ENCODE results near the gene STX1A. TPM values are rescaled to one million over a fixed set of nuclear protein-coding genes. Genes with fewer than 3 reads are reported as not detected.
A peak's percentile ranks its signal among the peaks of the same experiment; 100 is the strongest.

STX1A gene
- total and polyA plus RNA-seq, 2 of the 13 experiments (the other 11 are each of a cell fraction or from before 2014, with no cell fraction given) = 6.1 to 12.2 TPM

DNA sequence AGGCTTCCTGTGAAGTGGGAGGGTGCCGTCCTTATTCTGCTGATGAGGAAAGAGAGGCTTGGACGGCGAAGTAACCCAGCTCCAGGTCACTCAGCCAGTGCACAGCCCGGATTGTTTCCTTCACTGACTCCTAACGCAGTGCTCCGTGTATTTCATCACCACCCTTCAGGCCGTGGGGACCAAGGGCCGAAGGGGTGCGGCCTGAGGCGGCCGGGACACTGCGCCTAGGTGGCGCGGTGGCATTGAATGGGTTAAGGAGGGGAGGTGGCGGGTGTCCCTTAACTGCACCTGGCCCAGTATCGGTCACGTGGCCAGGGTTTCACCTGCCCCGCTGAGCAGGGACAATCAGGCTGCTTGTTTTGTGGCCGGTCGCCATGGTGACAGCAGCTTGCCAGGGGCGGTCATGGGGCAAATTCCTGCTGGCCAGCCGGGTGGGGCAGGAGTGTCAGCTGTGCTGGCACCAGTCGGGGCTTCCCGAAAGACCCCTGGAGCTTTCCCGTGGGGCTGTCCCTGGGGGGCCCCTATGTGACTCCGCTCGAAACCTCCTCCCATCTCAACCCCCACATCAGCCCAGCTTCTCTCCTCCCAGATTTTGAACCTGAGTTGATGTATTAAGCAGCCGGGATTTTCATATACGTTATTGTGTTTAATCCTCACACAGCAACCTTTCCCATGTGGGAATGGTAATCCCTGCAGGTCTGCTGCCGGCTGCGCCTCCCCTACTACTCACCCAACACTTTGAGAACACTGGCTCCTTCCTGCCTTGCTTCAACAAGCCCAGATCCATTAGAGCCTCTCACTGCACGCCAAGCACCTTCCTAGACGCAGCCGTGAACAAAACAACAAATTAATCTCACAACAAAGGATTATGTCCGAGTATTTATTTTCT is 23.5 kb upstream of the STX1A start (continued):
- TF ChIP-seq, protein P1, sequence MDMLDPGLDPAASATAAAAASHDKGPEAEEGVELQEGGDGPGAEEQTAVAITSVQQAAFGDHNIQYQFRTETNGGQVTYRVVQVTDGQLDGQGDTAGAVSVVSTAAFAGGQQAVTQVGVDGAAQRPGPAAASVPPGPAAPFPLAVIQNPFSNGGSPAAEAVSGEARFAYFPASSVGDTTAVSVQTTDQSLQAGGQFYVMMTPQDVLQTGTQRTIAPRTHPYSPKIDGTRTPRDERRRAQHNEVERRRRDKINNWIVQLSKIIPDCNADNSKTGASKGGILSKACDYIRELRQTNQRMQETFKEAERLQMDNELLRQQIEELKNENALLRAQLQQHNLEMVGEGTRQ (IDR thresholded peaks at IDR 0.05; ENCODE audit: low read depth, low read length) = peak; percentile 89
- TF ChIP-seq, protein P1 (CRISPR knock-in tag; IDR thresholded peaks at IDR 0.05; ENCODE audit: borderline replicate concordance) = peak; percentile 91; the same call in 1 of the 2 replicates
- TF ChIP-seq PAF1 (CRISPR knock-in tag; IDR thresholded peaks at IDR 0.05) = no peak
- TF ChIP-seq, protein P2, sequence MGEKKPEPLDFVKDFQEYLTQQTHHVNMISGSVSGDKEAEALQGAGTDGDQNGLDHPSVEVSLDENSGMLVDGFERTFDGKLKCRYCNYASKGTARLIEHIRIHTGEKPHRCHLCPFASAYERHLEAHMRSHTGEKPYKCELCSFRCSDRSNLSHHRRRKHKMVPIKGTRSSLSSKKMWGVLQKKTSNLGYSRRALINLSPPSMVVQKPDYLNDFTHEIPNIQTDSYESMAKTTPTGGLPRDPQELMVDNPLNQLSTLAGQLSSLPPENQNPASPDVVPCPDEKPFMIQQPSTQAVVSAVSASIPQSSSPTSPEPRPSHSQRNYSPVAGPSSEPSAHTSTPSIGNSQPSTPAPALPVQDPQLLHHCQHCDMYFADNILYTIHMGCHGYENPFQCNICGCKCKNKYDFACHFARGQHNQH (CRISPR knock-in tag; IDR thresholded peaks at IDR 0.05) = no peak
- no peak for TF ChIP-seq ZNF589 (CRISPR knock-in tag; conservative IDR thresholded peaks at IDR 0.05)
- TF ChIP-seq MEF2D (CRISPR knock-in tag; IDR thresholded peaks at IDR 0.05) = no peak
- TF ChIP-seq ZNF577 (CRISPR knock-in tag; IDR thresholded peaks at IDR 0.05; ENCODE audit: borderline replicate concordance, low read depth) = no peak
- TF ChIP-seq PLRG1 (conservative IDR thresholded peaks at IDR 0.05) = no peak
- TF ChIP-seq SATB2 (CRISPR knock-in tag; IDR thresholded peaks at IDR 0.05) = no peak
- TF ChIP-seq ZBTB49 (CRISPR knock-in tag; IDR thresholded peaks at IDR 0.05; ENCODE audit: borderline replicate concordance) = no peak
- no peak for TF ChIP-seq ZNF253 (CRISPR knock-in tag; IDR thresholded peaks at IDR 0.05; ENCODE audit: borderline replicate concordance)
- TF ChIP-seq TP53 (CRISPR knock-in tag; conservative IDR thresholded peaks at IDR 0.05) = no peak
- peak; percentile 41; the same call in 1 of the 2 replicates for TF ChIP-seq PHF21A (CRISPR knock-in tag; IDR thresholded peaks at IDR 0.05)
- no peak for TF ChIP-seq TAF1 (CRISPR knock-in tag; IDR thresholded peaks at IDR 0.05)
- TF ChIP-seq SNAPC2 (CRISPR knock-in tag; IDR thresholded peaks at IDR 0.05) = no peak
- no peak for TF ChIP-seq ATF1 (CRISPR knock-in tag; IDR thresholded peaks at IDR 0.05)
- no peak for TF ChIP-seq ZNF567 (CRISPR knock-in tag; IDR thresholded peaks at IDR 0.05; ENCODE audit: borderline replicate concordance)
- TF ChIP-seq ZNF282 (IDR thresholded peaks at IDR 0.05; ENCODE audit: partially characterized antibody) = no peak
- no peak for TF ChIP-seq ZNF225 (CRISPR knock-in tag; IDR thresholded peaks at IDR 0.05)
- no peak for TF ChIP-seq HMGA1 (CRISPR knock-in tag; conservative IDR thresholded peaks at IDR 0.05)
- no peak for TF ChIP-seq ZNF12 (CRISPR knock-in tag; IDR thresholded peaks at IDR 0.05)
- TF ChIP-seq, protein P3, sequence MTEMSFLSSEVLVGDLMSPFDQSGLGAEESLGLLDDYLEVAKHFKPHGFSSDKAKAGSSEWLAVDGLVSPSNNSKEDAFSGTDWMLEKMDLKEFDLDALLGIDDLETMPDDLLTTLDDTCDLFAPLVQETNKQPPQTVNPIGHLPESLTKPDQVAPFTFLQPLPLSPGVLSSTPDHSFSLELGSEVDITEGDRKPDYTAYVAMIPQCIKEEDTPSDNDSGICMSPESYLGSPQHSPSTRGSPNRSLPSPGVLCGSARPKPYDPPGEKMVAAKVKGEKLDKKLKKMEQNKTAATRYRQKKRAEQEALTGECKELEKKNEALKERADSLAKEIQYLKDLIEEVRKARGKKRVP (CRISPR knock-in tag; IDR thresholded peaks at IDR 0.05) = no peak
- no peak for TF ChIP-seq SOX6 (IDR thresholded peaks at IDR 0.05)
- TF ChIP-seq SOX6 (CRISPR knock-in tag; IDR thresholded peaks at IDR 0.05) = no peak
- TF ChIP-seq TBL1XR1 (IDR thresholded peaks at IDR 0.05; ENCODE audit: borderline replicate concordance, low read length, partially characterized antibody) = no peak
